Upper lobe of left lung (tissue), 6 donors: Measurements from ENCODE around the gene ACOXL. TPM values are rescaled to one million over a fixed set of nuclear protein-coding genes. Genes with fewer than 3 reads are reported as not detected.
A peak's percentile ranks its signal among the peaks of the same experiment; 100 is the strongest.

Experiments
- ATAC-seq, 2 donors: fragments of 200-7000 bp; cut with Tn5 transposase; one replicate each; pipeline ENCODE4 v1.9.1; 2022; ENCODE audit warnings: mild to moderate bottlenecking in 2 of 2, moderate library complexity in 2 of 2; ENCODE audit not compliant: low FRiP score in 2 of 2
- DNase-seq, 2 donors: peaks; one replicate each; pipeline ENCODE4 v3.0.0-alpha.2; 2019 to 2020
- H3K27ac ChIP-seq, 4 donors: fragments of 200-600 bp; sonication (generic); one replicate each; pipeline ENCODE4 v1.5.1; 2016 to 2019
- H3K27me3 ChIP-seq, 4 donors: fragments of 200-600 bp; sonication (generic); one replicate each; pipeline ENCODE4 v1.5.1; 2017 to 2019
- H3K36me3 ChIP-seq, 4 donors: fragments of 200-600 bp; sonication (generic); one replicate each; pipeline ENCODE4 v1.5.1; 2016 to 2019
- H3K4me1 ChIP-seq, 4 donors: fragments of 200-600 bp; sonication (generic); one replicate each; pipeline ENCODE4 v1.5.1; 2018 to 2019
- H3K4me3 ChIP-seq, 4 donors: fragments of 200-600 bp; sonication (generic); one replicate each; pipeline ENCODE4 v1.5.1; 2017 to 2019; ENCODE audit warnings: mild to moderate bottlenecking in 2 of 4, moderate library complexity in 1 of 4
- H3K9me3 ChIP-seq, 4 donors: fragments of 200-600 bp; sonication (generic); one replicate each; pipeline ENCODE4 v1.5.1; 2018 to 2019
- EP300 ChIP-seq, 4 donors: sonication (generic); formaldehyde crosslinking; IDR thresholded peaks; one replicate each; pipeline ENCODE4 v1.5.1; 2017; ENCODE audit warnings: antibody characterized with exemption in 4 of 4, control low read depth in 2 of 4
- POLR2A ChIP-seq, 4 donors: fragments of 450-650 bp; IDR thresholded peaks; one replicate each; pipeline ENCODE4 v1.5.1; 2016 to 2017; ENCODE audit warnings: antibody characterized with exemption in 4 of 4, mild to moderate bottlenecking in 2 of 4
- POLR2AphosphoS5 ChIP-seq, 2 donors: sonication (generic); formaldehyde crosslinking; IDR thresholded peaks; one replicate each; pipeline ENCODE4 v1.5.1; 2017; ENCODE audit warnings: antibody characterized with exemption in 2 of 2
- WGBS, 2 donors: methylation state at CpG; one replicate each; pipeline ENCODE4 v1.1.5; 2017 to 2018; 5-methylcytosine and 5-hydroxymethylcytosine counted together
- total RNA-seq, 6 donors: library from RNA; depleted of rRNA in 4 of 6; stranded (reverse); fragments of >200 nt in 4 of 6; gene quantifications; one replicate each; pipeline versions ENCODE4 v1.1.0 to v1.2.1, GENCODE V29; 2016 to 2021
- TF ChIP-seq, protein P1 (sequence below), 6 experiments: fragments of 450-650 bp in 4 of 6; fragments of 200-600 bp in 2 of 6; sonication (generic) in 2 of 6; IDR thresholded peaks; one replicate each; pipeline ENCODE4 v1.5.1; 2016 to 2019; ENCODE audit warnings: antibody characterized with exemption in 6 of 6
- donor health status: DM: no; HTN: no; CAD: no; lungs with moderate emphysema.
- donor health status: DM: no; HTN: yes; CAD: no; lungs with severe emphysema.

Gene ACOXL
- total RNA-seq, 6 donors from 2014 or later: 30.2 to 128 (median 38.0) TPM

DNA sequence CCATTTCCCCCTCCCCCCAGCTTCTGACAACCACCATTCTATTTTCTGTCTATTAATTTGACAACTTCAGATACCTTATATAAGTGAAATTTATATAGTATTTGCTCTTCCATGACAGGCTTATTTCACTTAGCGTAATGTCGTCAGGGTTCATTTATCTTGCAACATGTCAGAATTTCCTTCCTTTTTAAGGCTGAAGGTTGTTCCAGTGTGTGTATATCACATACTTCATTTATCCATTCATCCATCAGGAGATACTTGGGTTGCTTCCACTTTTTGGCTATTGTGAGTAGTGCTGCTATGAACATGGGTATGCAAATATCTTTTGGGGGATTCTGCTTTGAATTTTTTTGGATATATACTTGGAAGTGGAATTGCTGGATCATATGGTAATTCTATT, 395.7 kb downstream of the ACOXL start:
- 65 to 76% methylated on average over 2 of the region's 2 CpGs for WGBS, 2 donors
- no peaks in the 10 kb centered on the region for H3K27me3 ChIP-seq
- H3K27ac ChIP-seq: no peak overlapping the region
- no peak for DNase-seq
- peaks cover 0 to 43% (median 11%) of the 10 kb centered on the region in 4 donors for H3K36me3 ChIP-seq
- TF ChIP-seq, protein P1, sequence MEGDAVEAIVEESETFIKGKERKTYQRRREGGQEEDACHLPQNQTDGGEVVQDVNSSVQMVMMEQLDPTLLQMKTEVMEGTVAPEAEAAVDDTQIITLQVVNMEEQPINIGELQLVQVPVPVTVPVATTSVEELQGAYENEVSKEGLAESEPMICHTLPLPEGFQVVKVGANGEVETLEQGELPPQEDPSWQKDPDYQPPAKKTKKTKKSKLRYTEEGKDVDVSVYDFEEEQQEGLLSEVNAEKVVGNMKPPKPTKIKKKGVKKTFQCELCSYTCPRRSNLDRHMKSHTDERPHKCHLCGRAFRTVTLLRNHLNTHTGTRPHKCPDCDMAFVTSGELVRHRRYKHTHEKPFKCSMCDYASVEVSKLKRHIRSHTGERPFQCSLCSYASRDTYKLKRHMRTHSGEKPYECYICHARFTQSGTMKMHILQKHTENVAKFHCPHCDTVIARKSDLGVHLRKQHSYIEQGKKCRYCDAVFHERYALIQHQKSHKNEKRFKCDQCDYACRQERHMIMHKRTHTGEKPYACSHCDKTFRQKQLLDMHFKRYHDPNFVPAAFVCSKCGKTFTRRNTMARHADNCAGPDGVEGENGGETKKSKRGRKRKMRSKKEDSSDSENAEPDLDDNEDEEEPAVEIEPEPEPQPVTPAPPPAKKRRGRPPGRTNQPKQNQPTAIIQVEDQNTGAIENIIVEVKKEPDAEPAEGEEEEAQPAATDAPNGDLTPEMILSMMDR (IDR thresholded peaks at IDR 0.05): no peak
- TF ChIP-seq EP300 (IDR thresholded peaks at IDR 0.05): no peak
- no peak for ATAC-seq
- H3K4me1 ChIP-seq: peaks cover 2 to 17% (median 9%) of the 10 kb centered on the region in 4 donors
- no peaks in the 10 kb centered on the region for H3K9me3 ChIP-seq
- no peak overlapping the region for H3K4me3 ChIP-seq

DNA sequence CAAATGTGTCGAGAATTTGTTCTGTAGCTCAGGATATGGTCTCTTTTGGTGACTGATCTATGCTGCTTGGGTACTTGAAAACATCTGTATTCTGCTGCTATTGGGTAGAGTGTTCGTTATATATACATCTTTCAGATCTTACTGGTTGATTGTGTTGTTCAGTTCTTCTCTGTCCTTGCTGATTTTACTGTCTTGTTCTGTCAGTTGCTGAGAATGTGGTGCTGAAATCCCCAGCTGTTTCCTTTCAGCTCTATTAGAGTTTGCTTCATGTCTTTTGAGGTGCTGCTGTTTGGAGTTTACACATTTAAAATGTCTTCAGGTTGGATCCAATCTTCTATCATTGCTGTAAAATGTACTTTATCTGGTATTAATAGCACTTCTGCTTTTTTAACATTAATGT, 401.2 kb downstream of the ACOXL start:
- Histone ChIP-seq H3K27me3 (no peaks in the 10 kb centered on the region), H3K4me3 (no peak overlapping the region), H3K4me1 (peaks cover 0 to 6% (median 1%) of the 10 kb centered on the region in 4 donors), H3K9me3 (no peaks in the 10 kb centered on the region), H3K36me3 (peaks cover 0 to 27% (median 4%) of the 10 kb centered on the region in 4 donors), H3K27ac (no peak overlapping the region)
- WGBS, 2 donors: 86 to 88% methylated on average over 2 of the region's 2 CpGs
- TF ChIP-seq POLR2A (IDR thresholded peaks at IDR 0.05): no peak
- TF ChIP-seq, protein P1 (IDR thresholded peaks at IDR 0.05): no peak
- TF ChIP-seq EP300 (IDR thresholded peaks at IDR 0.05): no peak
- no peak for TF ChIP-seq POLR2AphosphoS5 (IDR thresholded peaks at IDR 0.05)
- ATAC-seq (no peak), DNase-seq (no peak)

DNA sequence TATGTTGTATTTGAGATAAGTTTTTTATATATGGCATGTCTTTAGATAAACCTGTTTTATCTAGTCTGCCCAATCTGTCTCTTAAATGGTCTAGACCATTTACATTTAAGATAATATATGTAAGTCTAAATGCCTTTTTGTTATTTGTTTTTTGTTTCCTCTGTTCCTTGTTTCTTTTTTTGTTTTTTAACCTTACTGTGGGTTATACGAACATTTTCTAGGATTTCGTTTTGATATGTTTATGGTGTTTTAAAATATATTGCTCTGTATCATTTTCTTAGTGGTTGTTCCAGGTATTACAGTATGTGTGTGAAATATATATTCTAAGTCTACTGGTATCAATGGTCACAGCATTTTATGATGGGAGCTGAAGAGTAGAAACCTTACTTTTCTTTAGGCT, 401.7 kb downstream of the ACOXL start:
- WGBS, 2 donors: 62 to 94% methylated on average over 2 of the region's 2 CpGs
- H3K4me3 ChIP-seq: no peak overlapping the region
- peaks cover 0 to 6% (median 1%) of the 10 kb centered on the region in 4 donors for H3K4me1 ChIP-seq
- TF ChIP-seq, protein P1 (IDR thresholded peaks at IDR 0.05): peak in 2 of 6 experiments; percentile 8 to 17
- TF ChIP-seq POLR2A (IDR thresholded peaks at IDR 0.05): no peak
- TF ChIP-seq EP300 (IDR thresholded peaks at IDR 0.05): no peak
- no peaks in the 10 kb centered on the region for H3K9me3 ChIP-seq
- H3K27ac ChIP-seq: no peak overlapping the region
- no peaks in the 10 kb centered on the region for H3K27me3 ChIP-seq
- DNase-seq (no peak), ATAC-seq (no peak)
- H3K36me3 ChIP-seq: peaks cover 0 to 23% (median 4%) of the 10 kb centered on the region in 4 donors

DNA sequence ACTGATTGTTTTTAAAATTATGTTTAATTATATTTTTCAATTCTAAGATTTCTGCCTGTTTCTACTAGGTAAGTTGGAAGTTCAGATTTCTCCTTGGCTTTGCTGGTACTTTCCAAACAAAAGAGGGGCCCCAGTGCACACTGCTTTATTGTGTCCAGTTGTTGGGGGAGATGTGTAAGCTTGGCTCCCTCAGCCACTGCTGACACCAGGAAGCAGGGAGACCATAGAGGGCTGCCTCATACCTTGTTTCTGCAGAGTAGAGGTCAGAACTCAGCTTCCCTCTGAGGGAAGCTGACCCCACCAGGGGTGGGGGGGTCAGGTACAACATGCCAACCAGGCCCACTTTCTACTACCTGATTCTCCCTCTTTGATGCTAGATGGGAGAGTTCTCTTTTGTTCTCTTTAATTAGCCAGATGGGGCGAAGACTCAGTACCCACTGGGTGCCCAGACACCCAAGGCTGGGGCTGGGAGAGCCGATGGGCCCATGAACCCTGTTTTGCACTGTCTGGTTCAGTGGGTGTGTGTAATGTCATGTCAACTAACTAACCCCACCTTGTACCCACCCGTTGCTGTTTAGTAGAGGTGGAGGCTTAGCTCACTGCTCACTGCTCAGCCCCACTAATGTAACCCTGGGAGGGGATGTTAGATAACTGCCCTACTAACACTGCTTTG, 403.0 kb downstream of the ACOXL start:
- WGBS, 2 donors: 90 to 95% methylated on average over 2 to 3 of the region's 3 CpGs
- ATAC-seq: peak in 1 of 2 donors; percentile 24
- Histone ChIP-seq H3K4me1 (peaks cover 0 to 6% (median 1%) of the 10 kb centered on the region in 4 donors), H3K4me3 (no peak overlapping the region), H3K9me3 (no peaks in the 10 kb centered on the region), H3K36me3 (peaks cover 0 to 16% (median 2%) of the 10 kb centered on the region in 4 donors), H3K27ac (no peak overlapping the region), H3K27me3 (no peaks in the 10 kb centered on the region)
- TF ChIP-seq POLR2AphosphoS5 (IDR thresholded peaks at IDR 0.05): no peak
- TF ChIP-seq, protein P1 (IDR thresholded peaks at IDR 0.05): no peak
- no peak for TF ChIP-seq POLR2A (IDR thresholded peaks at IDR 0.05)
- TF ChIP-seq EP300 (IDR thresholded peaks at IDR 0.05): no peak
- DNase-seq: no peak

DNA sequence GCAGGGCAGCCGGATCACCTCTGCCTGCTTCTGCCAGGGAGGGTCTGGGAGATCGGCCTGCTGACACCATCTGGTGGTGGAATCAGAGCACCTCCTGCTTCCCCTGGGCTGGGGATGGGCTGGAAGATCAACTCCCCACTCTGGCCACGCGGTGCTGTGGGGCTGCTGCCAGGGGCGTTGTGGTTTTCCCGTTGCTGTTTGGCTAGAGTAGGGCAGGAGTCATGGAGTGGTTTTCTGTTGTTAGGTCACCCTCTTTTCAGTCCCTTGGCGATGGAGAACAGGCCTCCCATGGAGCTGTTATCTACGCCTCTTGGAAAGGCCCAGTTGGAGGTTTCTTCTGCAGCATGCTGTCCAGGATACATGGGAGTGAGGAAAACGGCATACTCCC, 403.5 kb downstream of the ACOXL start:
- Histone ChIP-seq H3K9me3 (no peaks in the 10 kb centered on the region), H3K36me3 (peaks cover 0 to 16% (median 2%) of the 10 kb centered on the region in 4 donors), H3K4me1 (peaks cover 0 to 6% (median 1%) of the 10 kb centered on the region in 4 donors), H3K27me3 (no peaks in the 10 kb centered on the region), H3K27ac (no peak overlapping the region), H3K4me3 (no peak overlapping the region)
- DNase-seq (peak; percentile 27 to 81), ATAC-seq (peak; percentile 41 to 94)
- TF ChIP-seq, protein P1 (IDR thresholded peaks at IDR 0.05): peak in 2 of 6 experiments; percentile 11 to 12
- TF ChIP-seq POLR2AphosphoS5 (IDR thresholded peaks at IDR 0.05): no peak
- WGBS, 2 donors: 58 to 61% methylated on average over 3 to 9 of the region's 9 CpGs
